ENCODE results near the gene NSUN7. TPM values are rescaled to one million over a fixed set of nuclear protein-coding genes. Genes with fewer than 3 reads are reported as not detected.

Gene NSUN7
- total and polyA plus RNA-seq, 2 donors (not counting 1 experiment from before 2014, with no cell fraction given), result 0.33 TPM; not detected in 1

- Histone ChIP-seq H2AFZ (ENCODE audit: low read length) (no peak overlapping the region), H3K9ac (ENCODE audit: insufficient read depth, low read length) (no peak overlapping the region), H3K36me3 (ENCODE audit: control insufficient read depth, insufficient read depth, low read length) (no peaks in the 10 kb centered on the region), H3K4me3 (replicated peaks in 1 of 4; ENCODE audit: control extremely low read depth in 1 of 4, insufficient read depth in 1 of 4, low read depth in 3 of 4, low read length in 4 of 4) (no peak overlapping the region), H3K4me2 (ENCODE audit: extremely low read depth, insufficient read depth, low read length) (no peak overlapping the region), H3K27ac (ENCODE audit: insufficient read depth, low read length) (no peak overlapping the region), H3K9me3 (ENCODE audit: control insufficient read depth, insufficient read depth, low read depth, low read length) (no peaks in the 10 kb centered on the region), H3K79me2 (ENCODE audit: control insufficient read depth, insufficient read depth, low read length) (no peaks in the 10 kb centered on the region), H3K4me1 (ENCODE audit: control insufficient read depth, extremely low read depth, insufficient read depth, low read length) (no peaks in the 10 kb centered on the region), H4K20me1 (ENCODE audit: control insufficient read depth, extremely low read depth, insufficient read depth, low read length) (no peaks in the 10 kb centered on the region), H3K27me3 (ENCODE audit: control insufficient read depth, insufficient read depth, low read length) (no peaks in the 10 kb centered on the region)
- TF ChIP-seq CTCF (conservative IDR thresholded peaks at IDR 0.05 in 1 of 2, IDR thresholded peaks at IDR 0.05 in 1 of 2; ENCODE audit: low read depth in 1 of 2, low read length in 2 of 2) (no peak), EZH2 (IDR thresholded peaks at IDR 0.05; ENCODE audit: low read length, missing control alignments) (no peak)
- no peak for DNase-seq (ENCODE audit: low read depth in 2 of 2)
Observed at GRCh38 chr4:40731792-40732245, 17.9 kb upstream of the NSUN7 start.

GRCh38 chr4:40733752-40734151 lies 16.0 kb upstream of the NSUN7 start:
- no peak for DNase-seq (ENCODE audit: low read depth in 2 of 2)
- Histone ChIP-seq H2AFZ (ENCODE audit: low read length) (no peak overlapping the region), H3K4me1 (ENCODE audit: control insufficient read depth, extremely low read depth, insufficient read depth, low read length) (no peaks in the 10 kb centered on the region), H3K9ac (ENCODE audit: insufficient read depth, low read length) (no peak overlapping the region), H3K79me2 (ENCODE audit: control insufficient read depth, insufficient read depth, low read length) (no peaks in the 10 kb centered on the region), H3K4me2 (ENCODE audit: extremely low read depth, insufficient read depth, low read length) (no peak overlapping the region), H4K20me1 (ENCODE audit: control insufficient read depth, extremely low read depth, insufficient read depth, low read length) (no peaks in the 10 kb centered on the region), H3K4me3 (replicated peaks in 1 of 4; ENCODE audit: control extremely low read depth in 1 of 4, insufficient read depth in 1 of 4, low read depth in 3 of 4, low read length in 4 of 4) (no peak overlapping the region), H3K27ac (ENCODE audit: insufficient read depth, low read length) (no peak overlapping the region), H3K9me3 (ENCODE audit: control insufficient read depth, insufficient read depth, low read depth, low read length) (no peaks in the 10 kb centered on the region), H3K27me3 (ENCODE audit: control insufficient read depth, insufficient read depth, low read length) (no peaks in the 10 kb centered on the region), H3K36me3 (ENCODE audit: control insufficient read depth, insufficient read depth, low read length) (no peaks in the 10 kb centered on the region)
- TF ChIP-seq EZH2 (IDR thresholded peaks at IDR 0.05; ENCODE audit: low read length, missing control alignments) (no peak), CTCF (conservative IDR thresholded peaks at IDR 0.05 in 1 of 2, IDR thresholded peaks at IDR 0.05 in 1 of 2; ENCODE audit: low read depth in 1 of 2, low read length in 2 of 2) (no peak)

GRCh38 chr4:40734497-40734896 lies 15.3 kb upstream of the NSUN7 start:
- Histone ChIP-seq H3K9ac (ENCODE audit: insufficient read depth, low read length) (no peak overlapping the region), H4K20me1 (ENCODE audit: control insufficient read depth, extremely low read depth, insufficient read depth, low read length) (no peaks in the 10 kb centered on the region), H3K79me2 (ENCODE audit: control insufficient read depth, insufficient read depth, low read length) (no peaks in the 10 kb centered on the region), H3K27me3 (ENCODE audit: control insufficient read depth, insufficient read depth, low read length) (no peaks in the 10 kb centered on the region), H2AFZ (ENCODE audit: low read length) (no peak overlapping the region), H3K9me3 (ENCODE audit: control insufficient read depth, insufficient read depth, low read depth, low read length) (no peaks in the 10 kb centered on the region), H3K27ac (ENCODE audit: insufficient read depth, low read length) (no peak overlapping the region), H3K4me2 (ENCODE audit: extremely low read depth, insufficient read depth, low read length) (no peak overlapping the region), H3K4me1 (ENCODE audit: control insufficient read depth, extremely low read depth, insufficient read depth, low read length) (no peaks in the 10 kb centered on the region), H3K4me3 (replicated peaks in 1 of 4; ENCODE audit: control extremely low read depth in 1 of 4, insufficient read depth in 1 of 4, low read depth in 3 of 4, low read length in 4 of 4) (no peak overlapping the region), H3K36me3 (ENCODE audit: control insufficient read depth, insufficient read depth, low read length) (no peaks in the 10 kb centered on the region)
- TF ChIP-seq CTCF (conservative IDR thresholded peaks at IDR 0.05 in 1 of 2, IDR thresholded peaks at IDR 0.05 in 1 of 2; ENCODE audit: low read depth in 1 of 2, low read length in 2 of 2) (no peak), EZH2 (IDR thresholded peaks at IDR 0.05; ENCODE audit: low read length, missing control alignments) (no peak)
- no peak for DNase-seq (ENCODE audit: low read depth in 2 of 2)

Measured in fibroblast of lung (primary cell).